GM18868 (cell line): ENCODE data around the gene ENTPD8.
"Not testable (repeated sequence)": the region's sequence is repeated elsewhere in the genome, so short reads cannot be mapped to it uniquely, and the experiment has no call there.

Experiments
- ATAC-seq: cut with Tn5 transposase; IDR thresholded peaks from one replicate; pipeline ENCODE4 v1.9.1; 2021; ENCODE audit warnings: mild to moderate bottlenecking, moderate library complexity; ENCODE audit not compliant: unreplicated experiment

The ENTPD8 gene

GRCh38 chr9:137396634-137397367 is 44.4 kb downstream of the ENTPD8 start:
- ATAC-seq = no peak

- ATAC-seq = no peak
These were observed 44.9 kb downstream of the ENTPD8 start for GRCh38 chr9:137396227-137396626.

DNA sequence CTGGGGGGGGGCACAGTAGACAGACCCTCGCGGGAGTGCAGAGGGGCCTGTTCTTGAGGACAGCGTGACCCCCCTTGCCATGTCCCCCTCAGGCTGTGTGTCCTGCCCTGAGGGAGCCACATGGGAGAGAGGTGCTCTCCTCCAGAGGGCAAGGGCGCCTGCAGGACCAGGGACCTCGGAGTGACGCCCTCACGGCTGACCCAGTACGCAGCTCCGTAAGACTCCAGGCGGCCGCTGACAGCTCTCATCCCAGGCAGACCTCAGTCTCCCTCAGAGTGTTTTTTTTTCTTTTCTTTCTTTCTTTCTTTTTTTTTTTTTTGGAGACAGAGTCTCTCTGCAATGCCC is 45.5 kb downstream of the ENTPD8 start:
- ATAC-seq = no peak

GRCh38 chr9:137394866-137395665 is 46.1 kb downstream of the ENTPD8 start:
- no peak for ATAC-seq

DNA sequence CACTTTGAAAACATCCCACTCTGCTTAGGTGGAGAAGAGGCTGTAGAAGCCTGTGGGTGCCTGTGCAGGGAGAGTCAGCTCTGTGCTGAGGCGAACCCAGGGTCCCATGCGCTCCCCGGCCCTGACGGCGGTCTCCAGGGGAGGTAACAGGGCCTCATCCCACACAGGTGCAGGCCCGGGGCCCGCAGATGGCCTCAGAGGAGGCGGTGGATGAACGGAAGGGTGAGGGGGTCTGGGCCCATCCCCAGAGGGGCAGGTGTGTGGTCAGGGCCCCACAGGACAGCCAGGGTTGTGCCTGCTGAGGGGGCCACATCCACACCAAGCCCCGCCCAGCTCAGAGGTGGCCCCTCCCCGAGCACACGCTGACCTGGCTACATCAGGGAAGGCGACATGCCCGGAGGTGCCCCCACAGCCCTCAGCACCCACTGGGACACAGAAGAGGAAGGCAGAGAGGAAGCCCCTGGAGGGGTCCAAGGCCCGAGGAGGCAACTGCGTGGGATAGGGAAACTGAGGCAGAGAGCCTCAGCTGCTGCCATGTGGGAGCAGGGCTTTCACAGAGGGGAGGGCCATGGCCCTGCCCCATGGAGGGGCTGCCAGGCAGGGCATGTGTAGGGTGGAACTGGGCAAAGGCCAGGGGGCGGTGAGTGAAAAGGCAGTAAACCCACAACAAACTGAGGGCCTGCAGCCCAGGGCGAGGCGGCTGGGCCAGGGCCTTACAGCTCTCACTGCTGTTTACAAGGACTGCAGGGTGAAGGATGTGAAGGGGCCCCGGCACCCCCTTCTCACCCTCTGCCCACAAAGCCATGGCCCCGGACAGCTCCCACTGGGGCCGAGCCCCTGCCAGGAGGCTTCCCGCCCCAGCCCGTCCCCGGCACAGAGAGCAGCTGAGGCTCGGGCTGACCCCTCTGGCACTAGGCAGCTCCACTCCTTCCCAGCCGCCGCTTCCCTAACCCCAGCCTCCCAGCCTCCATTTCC is 47.7 kb downstream of the ENTPD8 start:
- no peak for ATAC-seq

DNA sequence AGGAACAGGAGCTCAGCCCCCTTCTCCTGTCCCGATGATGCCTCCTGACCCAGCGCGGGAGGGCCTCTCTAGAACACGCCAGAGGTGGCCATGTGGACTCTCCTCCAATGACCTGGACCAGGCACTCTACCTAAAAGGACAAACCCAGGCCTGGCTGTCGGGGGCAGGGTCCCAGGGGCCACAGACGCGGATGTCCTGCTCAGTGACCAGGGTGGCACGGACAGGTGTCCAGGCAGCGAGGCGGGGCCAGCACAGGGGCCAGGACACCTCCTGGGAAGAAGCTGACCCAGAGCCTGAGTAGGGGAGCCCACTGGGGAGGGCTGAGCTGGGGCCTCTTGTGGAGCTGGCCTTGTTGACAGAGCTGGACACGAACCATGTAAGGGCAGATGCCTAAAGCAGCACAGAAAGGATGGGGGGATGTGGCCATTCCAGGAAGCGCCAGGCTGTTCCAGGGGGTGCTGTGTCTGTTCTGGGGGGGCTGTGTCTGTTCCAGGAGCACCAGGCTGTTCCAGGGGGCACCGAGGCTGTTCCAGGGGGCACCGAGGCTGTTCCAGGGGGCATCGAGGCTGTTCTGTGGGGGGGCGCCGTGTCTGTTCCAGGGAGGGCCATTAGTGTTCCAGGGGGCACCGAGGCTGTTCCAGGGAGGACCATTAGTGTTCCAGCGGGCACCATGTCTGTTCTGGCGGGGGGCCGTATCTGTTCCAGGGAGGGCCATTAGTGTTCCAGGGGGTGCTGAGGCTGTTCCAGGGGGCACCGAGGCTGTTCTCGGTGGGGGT is 48.7 kb downstream of the ENTPD8 start:
- no peak for ATAC-seq

GRCh38 chr9:137391411-137391754 is 49.8 kb downstream of the ENTPD8 start:
- no peak for ATAC-seq

- ATAC-seq = no peak
These were observed 50.4 kb downstream of the ENTPD8 start for GRCh38 chr9:137390553-137391410.

DNA sequence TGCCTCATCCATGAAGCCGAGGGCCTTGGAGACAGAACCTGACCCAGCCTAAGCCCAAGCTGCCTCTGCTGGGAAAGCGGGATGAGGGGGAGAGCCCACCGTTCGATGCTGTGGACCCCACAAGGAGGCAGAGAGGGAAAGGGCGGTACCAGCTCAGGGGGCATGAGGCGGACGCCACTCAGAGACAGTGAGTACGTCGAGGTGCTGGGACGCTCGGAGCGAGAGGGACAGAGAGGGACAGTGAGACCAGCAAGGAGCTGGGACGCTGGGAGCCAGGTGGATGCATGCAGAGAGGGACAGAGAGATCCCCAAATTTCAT is 51.8 kb downstream of the ENTPD8 start:
- ATAC-seq = no peak

DNA sequence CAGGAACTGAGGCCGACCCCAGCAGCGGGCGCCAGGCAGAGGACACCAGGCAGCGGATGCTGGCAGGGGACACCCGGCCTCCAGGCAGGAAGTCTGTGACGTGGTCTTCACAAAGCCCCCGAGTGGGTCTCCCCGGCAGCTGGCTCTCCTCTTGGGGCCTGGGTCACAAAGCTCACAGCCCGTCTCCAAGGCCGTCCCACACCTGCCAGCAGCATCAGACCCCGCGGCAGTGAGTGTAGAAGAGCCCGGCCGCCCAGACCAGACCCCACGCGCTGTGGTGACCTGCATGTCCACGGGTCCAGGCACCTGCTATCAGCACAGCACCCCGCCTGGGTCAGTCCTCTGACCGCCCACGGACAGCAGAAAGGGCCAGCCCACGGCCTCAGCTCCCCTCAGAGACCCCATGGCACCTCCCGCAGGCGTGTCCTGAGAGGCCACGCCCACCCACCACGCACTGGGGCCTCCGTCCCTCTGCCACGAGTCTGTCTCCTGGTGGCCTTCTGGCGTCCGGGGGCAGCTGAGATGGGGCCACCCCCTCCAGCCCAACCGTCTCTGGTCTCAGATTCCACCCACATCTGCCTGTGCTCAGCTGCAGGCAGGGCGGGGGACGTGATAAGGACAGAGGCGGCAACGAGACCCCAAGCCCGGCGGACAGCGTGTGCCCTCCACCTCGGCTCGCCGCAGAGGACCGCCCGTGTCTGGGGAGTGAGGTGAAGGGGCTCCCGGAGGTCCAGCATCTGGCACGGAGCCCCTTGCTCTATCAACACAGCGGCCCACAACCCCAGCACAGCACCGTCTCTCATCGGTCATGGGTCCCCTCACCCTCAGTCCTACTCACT is 52.3 kb downstream of the ENTPD8 start:
- ATAC-seq = no peak

DNA sequence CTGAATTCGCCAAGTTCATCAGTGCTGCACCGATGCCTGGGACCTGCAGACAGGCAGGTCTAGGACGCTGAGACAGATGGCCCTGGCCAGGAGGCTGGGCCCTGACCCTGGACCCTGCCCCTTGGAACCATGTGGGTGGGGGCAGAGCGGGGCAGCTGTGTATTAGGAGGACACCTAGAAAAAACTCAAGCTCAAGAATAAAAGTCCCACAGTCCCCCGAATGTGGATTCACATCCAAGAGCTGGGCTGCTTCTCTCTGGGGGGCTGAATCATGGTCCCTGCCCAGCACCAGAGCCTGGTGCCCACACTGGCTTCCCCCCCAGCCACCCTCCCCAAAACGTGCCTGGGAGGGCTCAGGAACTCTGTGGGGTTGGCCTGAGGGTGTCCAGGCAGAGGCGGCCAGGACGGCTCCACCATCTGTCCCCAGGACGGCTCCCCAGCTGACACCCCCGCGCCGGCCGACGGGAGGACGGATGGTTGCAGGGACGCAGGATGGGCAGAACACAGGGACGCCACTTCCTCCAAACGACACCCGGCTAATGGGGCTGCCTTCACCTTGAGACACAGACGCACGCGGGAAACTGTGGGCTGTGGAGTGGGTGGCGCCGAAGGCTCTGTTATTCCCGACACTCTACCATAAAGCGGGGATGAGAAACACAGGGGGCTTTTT is 53.1 kb downstream of the ENTPD8 start:
- no peak for ATAC-seq

DNA sequence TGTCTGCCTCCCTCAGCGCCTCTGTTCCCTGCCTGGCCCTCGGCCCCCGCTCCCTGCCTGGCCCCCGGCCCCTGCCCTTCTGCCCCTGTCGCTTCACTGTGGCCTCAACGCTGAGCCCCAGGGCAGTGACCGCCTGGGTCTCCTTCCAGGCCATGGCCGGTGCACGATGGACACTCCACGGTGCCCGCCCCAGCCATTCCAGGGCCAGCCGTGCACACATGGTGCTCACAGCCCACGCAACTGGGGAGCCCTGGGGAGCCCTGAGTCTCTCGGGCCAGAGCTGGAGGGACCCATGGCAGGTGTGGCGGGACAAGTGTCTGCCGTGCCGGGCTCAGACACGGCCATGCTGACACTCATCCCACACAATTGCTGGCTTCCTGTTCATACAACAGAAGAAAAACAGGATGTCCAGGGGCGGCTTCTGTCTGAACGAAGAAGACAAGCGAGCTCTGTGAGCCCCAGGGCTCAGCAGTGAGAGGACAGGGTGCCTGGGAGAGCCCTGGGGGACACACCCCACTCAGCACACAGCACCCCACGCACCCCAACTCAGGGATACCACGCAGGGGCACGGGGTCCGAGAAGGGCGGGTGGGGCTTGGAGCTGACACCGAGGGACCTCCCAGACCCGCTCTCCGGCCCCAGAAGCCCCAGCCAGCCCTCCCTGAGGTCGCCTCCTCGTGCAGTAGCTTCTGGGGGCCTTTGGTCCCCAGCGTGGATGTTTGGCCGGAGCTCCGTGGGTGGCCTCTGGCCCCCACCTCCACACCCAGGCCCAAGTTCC is 53.9 kb downstream of the ENTPD8 start:
- no peak for ATAC-seq

DNA sequence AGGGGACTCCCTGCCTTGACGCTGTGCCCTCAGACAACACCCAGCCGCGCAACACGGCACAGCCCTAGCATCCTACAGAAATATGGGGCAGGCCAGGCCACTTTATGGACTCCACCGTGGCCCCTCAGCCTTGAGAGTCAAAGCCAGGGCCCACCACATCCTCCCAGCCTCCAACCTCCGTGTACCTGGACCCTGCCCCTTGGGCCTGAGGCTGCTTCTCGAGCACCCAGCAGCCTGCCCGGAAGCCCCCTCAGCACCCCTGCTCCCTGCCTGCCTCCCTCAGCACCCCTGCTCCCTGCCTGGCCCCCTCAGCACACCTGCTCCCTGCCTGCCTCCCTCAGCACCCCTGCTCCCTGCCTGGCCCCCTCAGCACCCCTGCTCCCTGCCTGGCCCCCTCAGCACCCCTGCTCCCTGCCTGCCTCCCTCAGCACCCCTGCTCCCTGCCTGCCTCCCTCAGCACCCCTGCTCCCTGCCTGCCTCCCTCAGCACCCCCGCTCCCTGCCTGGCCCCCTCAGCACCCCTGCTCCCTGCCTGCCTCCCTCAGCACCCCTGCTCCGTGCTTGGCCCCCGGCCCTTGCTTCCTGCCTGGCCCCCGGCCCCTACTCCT is 54.5 kb downstream of the ENTPD8 start:
- ATAC-seq = not testable (repeated sequence)

GRCh38 chr9:137385061-137385655 is 56.0 kb downstream of the ENTPD8 start:
- ATAC-seq = no peak
